ENCODE data around the gene INSYN2A.

INSYN2A gene

DNA sequence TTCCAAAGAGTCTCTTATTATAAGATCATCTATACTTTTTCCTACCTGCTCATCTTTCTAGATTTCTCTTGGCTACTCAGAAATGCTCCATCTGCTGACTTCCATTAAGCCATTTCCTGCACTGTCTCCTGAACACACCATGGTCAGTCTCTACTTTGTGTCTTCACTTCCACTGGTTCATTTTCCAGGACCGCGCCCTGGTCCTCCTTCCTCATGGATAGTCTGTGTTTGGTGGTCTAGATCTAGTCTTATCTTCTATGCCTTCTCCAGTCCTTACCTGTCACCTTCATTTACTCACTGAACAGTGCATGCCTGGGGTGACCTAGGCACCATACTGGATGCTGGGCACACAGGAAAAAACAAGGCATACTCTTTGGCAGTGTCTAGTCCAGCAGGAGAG is 11.8 kb downstream of the INSYN2A start:
- no peaks in the 10 kb centered on the region for H3K27me3 ChIP-seq
- no peaks in the 10 kb centered on the region for H3K4me1 ChIP-seq
- H3K9me3 ChIP-seq: no peaks in the 10 kb centered on the region
- TF ChIP-seq, protein P1, sequence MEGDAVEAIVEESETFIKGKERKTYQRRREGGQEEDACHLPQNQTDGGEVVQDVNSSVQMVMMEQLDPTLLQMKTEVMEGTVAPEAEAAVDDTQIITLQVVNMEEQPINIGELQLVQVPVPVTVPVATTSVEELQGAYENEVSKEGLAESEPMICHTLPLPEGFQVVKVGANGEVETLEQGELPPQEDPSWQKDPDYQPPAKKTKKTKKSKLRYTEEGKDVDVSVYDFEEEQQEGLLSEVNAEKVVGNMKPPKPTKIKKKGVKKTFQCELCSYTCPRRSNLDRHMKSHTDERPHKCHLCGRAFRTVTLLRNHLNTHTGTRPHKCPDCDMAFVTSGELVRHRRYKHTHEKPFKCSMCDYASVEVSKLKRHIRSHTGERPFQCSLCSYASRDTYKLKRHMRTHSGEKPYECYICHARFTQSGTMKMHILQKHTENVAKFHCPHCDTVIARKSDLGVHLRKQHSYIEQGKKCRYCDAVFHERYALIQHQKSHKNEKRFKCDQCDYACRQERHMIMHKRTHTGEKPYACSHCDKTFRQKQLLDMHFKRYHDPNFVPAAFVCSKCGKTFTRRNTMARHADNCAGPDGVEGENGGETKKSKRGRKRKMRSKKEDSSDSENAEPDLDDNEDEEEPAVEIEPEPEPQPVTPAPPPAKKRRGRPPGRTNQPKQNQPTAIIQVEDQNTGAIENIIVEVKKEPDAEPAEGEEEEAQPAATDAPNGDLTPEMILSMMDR (IDR thresholded peaks at IDR 0.05; ENCODE audit: low read depth, low read length): no peak
- H3K36me3 ChIP-seq: no peaks in the 10 kb centered on the region
- no peak for DNase-seq
- H3K4me3 ChIP-seq (ENCODE audit: low read depth, low read length): no peak overlapping the region

DNA sequence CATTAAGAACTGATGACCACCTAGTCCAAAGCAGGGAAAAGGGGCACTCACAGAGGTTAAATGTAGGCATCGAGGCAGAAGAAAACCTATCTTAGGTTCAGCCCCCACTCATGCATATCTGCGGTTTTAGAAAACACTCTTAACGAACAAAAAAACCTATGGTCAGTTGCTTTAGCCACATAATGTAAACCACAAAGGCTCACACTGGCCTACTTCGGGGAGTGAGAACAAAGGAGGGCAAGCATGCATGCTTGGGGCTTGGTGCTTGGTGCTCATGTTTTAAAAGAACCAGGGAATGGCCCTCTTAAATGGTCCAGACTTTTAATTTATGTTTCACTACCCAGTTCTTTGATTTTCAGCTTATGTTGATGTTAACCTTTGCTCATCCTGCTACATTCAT is 14.2 kb downstream of the INSYN2A start:
- no peaks in the 10 kb centered on the region for H3K36me3 ChIP-seq
- H3K27me3 ChIP-seq: no peaks in the 10 kb centered on the region
- no peak for DNase-seq
- H3K9me3 ChIP-seq: no peaks in the 10 kb centered on the region
- H3K4me1 ChIP-seq: no peaks in the 10 kb centered on the region
- no peak overlapping the region for H3K4me3 ChIP-seq (ENCODE audit: low read depth, low read length)
- TF ChIP-seq, protein P1 (IDR thresholded peaks at IDR 0.05; ENCODE audit: low read depth, low read length): no peak

GRCh38 chr10:127179612-127180250 is 16.7 kb downstream of the INSYN2A start:
- no peak for DNase-seq
- Histone ChIP-seq H3K27me3 (no peaks in the 10 kb centered on the region), H3K4me3 (ENCODE audit: low read depth, low read length) (no peak overlapping the region), H3K9me3 (no peaks in the 10 kb centered on the region), H3K36me3 (no peaks in the 10 kb centered on the region), H3K4me1 (no peaks in the 10 kb centered on the region)
- TF ChIP-seq, protein P1 (IDR thresholded peaks at IDR 0.05; ENCODE audit: low read depth, low read length): no peak

GRCh38 chr10:127176649-127177048 is 19.7 kb downstream of the INSYN2A start:
- Histone ChIP-seq H3K27me3 (no peaks in the 10 kb centered on the region), H3K4me1 (no peaks in the 10 kb centered on the region), H3K4me3 (ENCODE audit: low read depth, low read length) (no peak overlapping the region), H3K9me3 (no peaks in the 10 kb centered on the region), H3K36me3 (no peaks in the 10 kb centered on the region)
- DNase-seq: no peak
- TF ChIP-seq, protein P1 (IDR thresholded peaks at IDR 0.05; ENCODE audit: low read depth, low read length): no peak

- Histone ChIP-seq H3K36me3 (no peaks in the 10 kb centered on the region), H3K4me1 (no peaks in the 10 kb centered on the region), H3K9me3 (no peaks in the 10 kb centered on the region), H3K4me3 (ENCODE audit: low read depth, low read length) (no peak overlapping the region), H3K27me3 (no peaks in the 10 kb centered on the region)
- DNase-seq: no peak
- TF ChIP-seq, protein P1 (IDR thresholded peaks at IDR 0.05; ENCODE audit: low read depth, low read length): no peak
These were observed 20.9 kb downstream of the INSYN2A start for GRCh38 chr10:127175357-127176110.

DNA sequence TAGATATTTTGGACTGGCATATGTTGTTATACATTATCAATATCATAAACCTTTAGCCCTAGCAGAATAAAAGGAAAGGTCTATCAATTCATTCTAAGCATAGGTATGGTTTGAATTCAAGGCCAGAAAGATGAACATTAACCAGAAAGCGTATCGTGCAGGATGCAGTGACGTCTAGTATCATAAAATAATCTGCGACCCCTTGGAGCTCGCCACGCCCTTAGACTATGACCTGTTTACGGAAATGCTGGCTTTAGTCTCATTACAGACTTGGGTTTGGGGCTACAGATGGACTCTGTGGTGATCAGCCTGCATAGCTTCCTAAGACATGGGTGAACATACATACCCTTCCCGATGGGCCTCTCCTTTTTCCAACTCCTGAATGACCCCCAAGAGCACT is 21.5 kb downstream of the INSYN2A start:
- DNase-seq: no peak
- Histone ChIP-seq H3K4me1 (no peaks in the 10 kb centered on the region), H3K36me3 (no peaks in the 10 kb centered on the region), H3K27me3 (no peaks in the 10 kb centered on the region), H3K9me3 (no peaks in the 10 kb centered on the region), H3K4me3 (ENCODE audit: low read depth, low read length) (no peak overlapping the region)
- TF ChIP-seq, protein P1 (IDR thresholded peaks at IDR 0.05; ENCODE audit: low read depth, low read length): no peak

Data from BE2C (cell line).